ENCODE results near the gene S100PBP.

S100PBP gene

GRCh38 chr1:32825181-32825580, 7.7 kb downstream of the S100PBP start:
- DNase-seq (ENCODE audit: low read depth in 2 of 2) = no peak

- no peak for DNase-seq (ENCODE audit: low read depth in 2 of 2)
These were observed 10.9 kb downstream of the S100PBP start for GRCh38 chr1:32828341-32828740.

GRCh38 chr1:32830092-32830852, 12.8 kb downstream of the S100PBP start:
- DNase-seq (ENCODE audit: low read depth in 2 of 2) = no peak

GRCh38 chr1:32831878-32832277, 14.4 kb downstream of the S100PBP start:
- no peak for DNase-seq (ENCODE audit: low read depth in 2 of 2)

GRCh38 chr1:32848354-32849063, 31.1 kb downstream of the S100PBP start:
- no peak for DNase-seq (ENCODE audit: low read depth in 2 of 2)

- no peak for DNase-seq (ENCODE audit: low read depth in 2 of 2)
These were observed 38.6 kb downstream of the S100PBP start for GRCh38 chr1:32855861-32856617.

GRCh38 chr1:32858136-32858535, 40.7 kb downstream of the S100PBP start:
- DNase-seq (ENCODE audit: low read depth in 2 of 2) = no peak

- DNase-seq (ENCODE audit: low read depth in 2 of 2) = no peak
These were observed 41.3 kb downstream of the S100PBP start for GRCh38 chr1:32858791-32859190.

- DNase-seq (ENCODE audit: low read depth in 2 of 2) = no peak
These were observed 42.5 kb downstream of the S100PBP start for GRCh38 chr1:32859915-32860314.

GRCh38 chr1:32860566-32860965, 43.1 kb downstream of the S100PBP start:
- DNase-seq (ENCODE audit: low read depth in 2 of 2) = no peak

- DNase-seq (ENCODE audit: low read depth in 2 of 2) = no peak
These were observed 44.6 kb downstream of the S100PBP start for GRCh38 chr1:32861904-32862695.

GRCh38 chr1:32863218-32863880, 45.9 kb downstream of the S100PBP start:
- DNase-seq (ENCODE audit: low read depth in 2 of 2) = no peak

- no peak for DNase-seq (ENCODE audit: low read depth in 2 of 2)
These were observed 46.4 kb downstream of the S100PBP start for GRCh38 chr1:32863881-32864245.

- no peak for DNase-seq (ENCODE audit: low read depth in 2 of 2)
These were observed 47.0 kb downstream of the S100PBP start for GRCh38 chr1:32864375-32865019.

GRCh38 chr1:32865639-32866405, 48.4 kb downstream of the S100PBP start:
- no peak for DNase-seq (ENCODE audit: low read depth in 2 of 2)

GRCh38 chr1:32867151-32867550, 49.7 kb downstream of the S100PBP start:
- no peak for DNase-seq (ENCODE audit: low read depth in 2 of 2)

GRCh38 chr1:32867671-32868070, 50.2 kb downstream of the S100PBP start:
- no peak for DNase-seq (ENCODE audit: low read depth in 2 of 2)

- no peak for DNase-seq (ENCODE audit: low read depth in 2 of 2)
These were observed 50.6 kb downstream of the S100PBP start for GRCh38 chr1:32868085-32868484.

- no peak for DNase-seq (ENCODE audit: low read depth in 2 of 2)
These were observed 51.5 kb downstream of the S100PBP start for GRCh38 chr1:32868806-32869455.

Measured in stimulated activated CD4-positive, alpha-beta T cell treated with anti-CD3 and anti-CD28 coated beads, Interleukin-1b, Interleukin-23, amount 100 ng/mL, for 1 hour (primary cell).